Measurements from ENCODE around the gene DIP2A. TPM values are rescaled to one million over a fixed set of nuclear protein-coding genes. Genes with fewer than 3 reads are reported as not detected.

The DIP2A gene
- total RNA-seq, 6 experiments from 2014 or later: 20.0 to 24.1 (median 21.7) TPM

GRCh38 chr21:46493828-46494227 is 35.1 kb downstream of the DIP2A start:
- no peak overlapping the region for H3K27ac Mint-ChIP-seq

GRCh38 chr21:46498335-46499050 is 39.8 kb downstream of the DIP2A start:
- Mint-ChIP-seq H3K27me3 (ENCODE audit: insufficient read depth) (no peaks in the 10 kb centered on the region; the same call in 1 of the 2 replicates), H3K4me1 (ENCODE audit: low read depth) (peaks cover 24% of the 10 kb centered on the region), H3K9me3 (no peaks in the 10 kb centered on the region), H3K36me3 (ENCODE audit: low read depth) (peaks cover 44% of the 10 kb centered on the region), H3K27ac (peak overlapping the region; percentile 55), H3K4me3 (no peak overlapping the region)
- DNase-seq: peak; percentile 28
- TF ChIP-seq CTCF (IDR thresholded peaks at IDR 0.05): no peak

More at GRCh38 chr21:46493828-46494227, 35.1 kb downstream of the DIP2A start:
- Mint-ChIP-seq H3K27me3 (ENCODE audit: insufficient read depth) (no peaks in the 10 kb centered on the region; the same call in 1 of the 2 replicates), H3K4me1 (ENCODE audit: low read depth) (peaks cover 10% of the 10 kb centered on the region), H3K4me3 (no peak overlapping the region), H3K9me3 (no peaks in the 10 kb centered on the region), H3K36me3 (ENCODE audit: low read depth) (peaks cover 56% of the 10 kb centered on the region)
- no peak for DNase-seq
- no peak for TF ChIP-seq CTCF (IDR thresholded peaks at IDR 0.05)

- no peak for TF ChIP-seq CTCF (IDR thresholded peaks at IDR 0.05)
- Mint-ChIP-seq H3K4me3 (no peak overlapping the region), H3K9me3 (no peaks in the 10 kb centered on the region), H3K27me3 (ENCODE audit: insufficient read depth) (no peaks in the 10 kb centered on the region; the same call in 1 of the 2 replicates), H3K36me3 (ENCODE audit: low read depth) (peaks cover 26% of the 10 kb centered on the region), H3K27ac (peak overlapping the region; percentile 64), H3K4me1 (ENCODE audit: low read depth) (peaks cover 24% of the 10 kb centered on the region)
- peak; percentile 18 for DNase-seq
Observed at GRCh38 chr21:46500224-46500861, 41.7 kb downstream of the DIP2A start.

DNA sequence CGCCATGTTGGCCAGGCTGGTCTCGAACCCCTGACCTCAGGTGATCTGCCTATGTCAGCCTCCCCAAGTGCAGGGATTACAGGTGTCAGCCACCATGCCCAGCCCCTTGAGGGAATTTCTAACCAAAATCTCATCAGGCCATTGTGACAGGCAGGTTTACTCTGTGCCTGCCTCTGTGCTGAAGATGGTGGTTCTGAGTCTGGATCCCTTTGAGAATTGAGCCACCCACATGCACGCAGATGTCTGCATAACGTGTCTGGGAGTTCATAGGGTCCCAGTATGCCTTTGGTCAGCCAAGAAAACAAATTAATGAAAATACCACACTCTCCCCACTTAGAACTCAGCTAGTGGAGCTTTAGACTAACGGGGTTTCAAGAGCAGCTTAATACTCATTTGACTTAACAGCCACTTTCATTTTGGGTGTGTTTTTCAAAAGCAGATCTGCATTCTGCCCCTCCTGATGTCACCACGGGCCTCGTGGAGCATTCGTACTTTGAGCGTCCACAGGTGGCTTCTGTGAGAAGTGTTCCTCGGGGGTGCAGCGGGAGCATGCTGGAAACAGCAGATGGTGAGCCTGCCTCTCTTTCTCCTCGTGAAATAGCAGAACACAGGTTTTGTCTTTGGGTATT is 45.3 kb downstream of the DIP2A start:
- H3K9me3 Mint-ChIP-seq: no peaks in the 10 kb centered on the region
- H3K36me3 Mint-ChIP-seq (ENCODE audit: low read depth): peaks cover 19% of the 10 kb centered on the region
- peaks cover 15% of the 10 kb centered on the region for H3K4me1 Mint-ChIP-seq (ENCODE audit: low read depth)
- no peak overlapping the region for H3K4me3 Mint-ChIP-seq
- TF ChIP-seq CTCF (IDR thresholded peaks at IDR 0.05): no peak
- DNase-seq: no peak
- no peaks in the 10 kb centered on the region; the same call in 1 of the 2 replicates for H3K27me3 Mint-ChIP-seq (ENCODE audit: insufficient read depth)
- H3K27ac Mint-ChIP-seq: no peak overlapping the region

DNA sequence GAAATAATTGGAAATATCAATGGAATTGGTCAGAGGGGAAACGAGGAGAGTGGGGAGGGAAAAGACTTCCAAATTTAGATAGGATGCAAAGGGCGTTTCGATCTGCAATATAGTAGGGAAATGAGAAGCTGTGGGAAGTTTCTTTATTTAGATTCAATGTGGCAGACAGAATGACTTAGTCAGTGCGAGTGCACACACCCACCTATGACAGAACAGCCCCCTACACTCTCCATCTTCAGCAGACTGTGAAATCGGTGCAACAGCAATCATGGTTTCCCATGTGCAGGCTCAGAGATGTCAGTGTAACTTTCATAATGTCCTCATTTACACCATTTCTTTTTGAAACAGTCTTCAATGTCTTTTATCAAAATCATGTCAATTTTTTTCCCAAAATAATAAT is 46.0 kb downstream of the DIP2A start:
- peaks cover 16% of the 10 kb centered on the region for H3K36me3 Mint-ChIP-seq (ENCODE audit: low read depth)
- H3K27me3 Mint-ChIP-seq (ENCODE audit: insufficient read depth): no peaks in the 10 kb centered on the region; the same call in 1 of the 2 replicates
- DNase-seq: no peak
- H3K9me3 Mint-ChIP-seq: no peaks in the 10 kb centered on the region
- H3K27ac Mint-ChIP-seq: no peak overlapping the region
- peaks cover 21% of the 10 kb centered on the region for H3K4me1 Mint-ChIP-seq (ENCODE audit: low read depth)
- no peak for TF ChIP-seq CTCF (IDR thresholded peaks at IDR 0.05)
- H3K4me3 Mint-ChIP-seq: no peak overlapping the region

Measured in HFFc6 (cell line).